Breast epithelium (tissue), 4 donors: ENCODE measurements around the gene SRCAP. TPM values are rescaled to one million over a fixed set of nuclear protein-coding genes. Genes with fewer than 3 reads are reported as not detected.

Experiments
- DNase-seq, 2 donors: peaks; one replicate each; pipeline ENCODE4 v3.0.0-alpha.2; 2019; ENCODE audit warnings: low spot score in 2 of 2
- H3K27ac ChIP-seq, 2 donors: fragments of 200-600 bp; sonication (generic) in 1 of 2; one replicate each; pipeline ENCODE4 v1.5.1; 2016 to 2019; ENCODE audit warnings: mild to moderate bottlenecking in 1 of 2
- H3K27me3 ChIP-seq, 2 donors: fragments of 200-600 bp; sonication (generic) in 1 of 2; one replicate each; pipeline versions ENCODE4 v1.5.1 to v1.6.0; 2017 to 2019; ENCODE audit warnings: control low read depth in 1 of 2, mild to moderate bottlenecking in 1 of 2
- H3K36me3 ChIP-seq: fragments of 200-600 bp; one replicate; pipeline ENCODE4 v1.5.1; 2019
- H3K4me1 ChIP-seq, 2 donors: fragments of 200-600 bp; sonication (generic); one replicate each; pipeline ENCODE4 v1.5.1; 2016 to 2019; ENCODE audit warnings: control low read depth in 1 of 2
- H3K4me3 ChIP-seq, 3 donors: fragments of 200-600 bp; sonication (generic); 1 replicate in 2 of 3; 2 replicates in 1 of 3; pipeline ENCODE4 v1.5.1; 2016 to 2019; ENCODE audit warnings: mild to moderate bottlenecking in 3 of 3, moderate library complexity in 2 of 3
- H3K9me3 ChIP-seq, 2 donors: fragments of 200-600 bp; sonication (generic) in 1 of 2; one replicate each; pipeline ENCODE4 v1.5.1; 2016 to 2019; ENCODE audit warnings: control low read depth in 1 of 2
- POLR2A ChIP-seq: fragments of 450-650 bp; IDR thresholded peaks from one replicate; pipeline ENCODE4 v1.6.1; 2016; ENCODE audit warnings: antibody characterized with exemption, mild to moderate bottlenecking, moderate library complexity
- POLR2AphosphoS5 ChIP-seq, 3 donors: sonication (generic); formaldehyde crosslinking; IDR thresholded peaks; one replicate each; pipeline ENCODE4 v1.6.1; 2017; ENCODE audit warnings: antibody characterized with exemption in 3 of 3
- intact Hi-C: fragments of 100-400 bp; cut with DNase I; formaldehyde crosslinking; loops from one replicate; pipeline ENCODE4 v1.15.1; 2023; ENCODE audit warnings: low total_unique reads
- total RNA-seq, 3 donors: library from RNA; depleted of rRNA; stranded (reverse); fragments of >200 nt; gene quantifications; one replicate each; pipeline ENCODE4 v1.1.0, GENCODE V29; 2016
- TF ChIP-seq, protein P1 (sequence below), 3 donors: fragments of 450-650 bp; IDR thresholded peaks; one replicate each; pipeline ENCODE4 v1.5.1; 2016 to 2017; ENCODE audit warnings: antibody characterized with exemption in 3 of 3, mild to moderate bottlenecking in 3 of 3, moderate library complexity in 3 of 3

The SRCAP gene
- total RNA-seq, 3 donors from 2014 or later: 19.0 to 24.9 (median 20.8) TPM

DNA sequence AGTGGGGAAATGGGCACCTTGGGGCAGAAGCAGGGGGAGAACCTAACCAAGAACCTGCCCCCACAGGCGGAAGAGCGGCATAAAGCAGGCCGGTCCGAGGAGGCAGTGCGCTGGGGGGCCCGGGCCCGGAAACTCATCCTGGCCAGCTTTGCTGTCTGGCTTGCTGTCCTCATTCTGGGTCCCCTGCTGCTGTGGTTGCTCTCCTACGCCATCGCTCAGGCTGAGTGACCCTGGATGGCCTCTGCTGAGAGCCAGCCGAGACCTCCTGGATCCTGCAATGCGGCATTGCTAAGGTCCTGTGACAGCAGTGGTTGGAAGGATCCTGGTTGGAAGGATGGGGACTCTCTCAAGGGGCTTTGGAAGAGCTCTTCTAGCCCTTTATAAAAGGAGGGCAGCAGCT is 44.7 kb downstream of the SRCAP start:
- peaks cover 12 to 20% of the 10 kb centered on the region in 2 donors for H3K4me1 ChIP-seq
- no peak for DNase-seq
- no peak overlapping the region for H3K4me3 ChIP-seq
- H3K9me3 ChIP-seq: no peaks in the 10 kb centered on the region
- peak overlapping the region; percentile 82 to 93 for H3K27ac ChIP-seq
- no peaks in the 10 kb centered on the region for H3K36me3 ChIP-seq
- TF ChIP-seq POLR2AphosphoS5 (IDR thresholded peaks at IDR 0.05) (no peak), POLR2A (no peak)
- TF ChIP-seq, protein P1, sequence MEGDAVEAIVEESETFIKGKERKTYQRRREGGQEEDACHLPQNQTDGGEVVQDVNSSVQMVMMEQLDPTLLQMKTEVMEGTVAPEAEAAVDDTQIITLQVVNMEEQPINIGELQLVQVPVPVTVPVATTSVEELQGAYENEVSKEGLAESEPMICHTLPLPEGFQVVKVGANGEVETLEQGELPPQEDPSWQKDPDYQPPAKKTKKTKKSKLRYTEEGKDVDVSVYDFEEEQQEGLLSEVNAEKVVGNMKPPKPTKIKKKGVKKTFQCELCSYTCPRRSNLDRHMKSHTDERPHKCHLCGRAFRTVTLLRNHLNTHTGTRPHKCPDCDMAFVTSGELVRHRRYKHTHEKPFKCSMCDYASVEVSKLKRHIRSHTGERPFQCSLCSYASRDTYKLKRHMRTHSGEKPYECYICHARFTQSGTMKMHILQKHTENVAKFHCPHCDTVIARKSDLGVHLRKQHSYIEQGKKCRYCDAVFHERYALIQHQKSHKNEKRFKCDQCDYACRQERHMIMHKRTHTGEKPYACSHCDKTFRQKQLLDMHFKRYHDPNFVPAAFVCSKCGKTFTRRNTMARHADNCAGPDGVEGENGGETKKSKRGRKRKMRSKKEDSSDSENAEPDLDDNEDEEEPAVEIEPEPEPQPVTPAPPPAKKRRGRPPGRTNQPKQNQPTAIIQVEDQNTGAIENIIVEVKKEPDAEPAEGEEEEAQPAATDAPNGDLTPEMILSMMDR (IDR thresholded peaks at IDR 0.05): no peak
- intact Hi-C loops: no loop called here
- no peaks in the 10 kb centered on the region for H3K27me3 ChIP-seq

DNA sequence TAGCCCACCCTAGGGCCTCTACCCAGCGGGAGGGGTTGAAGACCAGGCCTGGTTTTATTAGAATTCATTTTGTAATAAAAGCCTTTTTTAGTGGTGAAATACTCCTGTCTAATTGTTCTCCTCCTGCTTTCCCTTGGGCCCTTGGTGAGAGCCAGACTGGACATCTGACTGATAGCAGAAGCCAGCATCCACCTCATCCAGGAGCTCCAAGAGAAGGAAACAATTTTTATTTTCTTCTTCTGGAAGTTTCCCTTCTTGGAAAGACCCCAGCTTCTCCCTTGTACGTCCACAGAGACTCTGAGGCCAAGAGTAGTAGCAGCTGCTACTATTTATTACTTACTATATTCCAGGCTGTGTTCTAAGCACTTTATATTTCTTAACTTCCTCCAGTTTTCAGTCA is 45.2 kb downstream of the SRCAP start:
- Histone ChIP-seq H3K27me3 (no peaks in the 10 kb centered on the region), H3K9me3 (no peaks in the 10 kb centered on the region), H3K27ac (peak overlapping the region; percentile 82 to 93), H3K4me3 (no peak overlapping the region), H3K4me1 (peaks cover 12 to 20% of the 10 kb centered on the region in 2 donors), H3K36me3 (no peaks in the 10 kb centered on the region)
- DNase-seq: no peak
- TF ChIP-seq POLR2AphosphoS5 (IDR thresholded peaks at IDR 0.05): no peak
- TF ChIP-seq POLR2A: no peak
- TF ChIP-seq, protein P1 (IDR thresholded peaks at IDR 0.05): no peak
- intact Hi-C loops: no loop called here

DNA sequence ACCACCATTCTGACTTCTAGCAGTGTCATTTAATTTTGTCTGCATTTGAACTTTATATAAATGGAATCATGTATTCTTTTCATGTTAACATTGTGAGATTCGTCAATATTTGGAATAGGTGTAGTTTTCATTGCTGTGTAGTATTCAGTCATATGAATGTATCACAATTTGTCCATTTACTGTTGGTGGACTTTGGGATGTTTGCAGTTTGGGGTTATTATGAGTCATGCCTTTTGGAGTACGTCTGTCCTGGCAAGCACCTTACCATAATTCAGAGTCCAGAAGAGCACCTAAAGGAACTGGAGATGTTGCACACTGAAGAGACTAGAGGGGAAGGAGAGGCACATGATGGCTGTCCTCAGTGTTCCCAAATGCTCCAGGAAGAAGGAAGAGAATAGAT is 46.1 kb downstream of the SRCAP start:
- H3K9me3 ChIP-seq: no peaks in the 10 kb centered on the region
- H3K4me1 ChIP-seq: peaks cover 11 to 12% of the 10 kb centered on the region in 2 donors
- H3K27ac ChIP-seq: peak overlapping the region; percentile 20 to 30
- no peaks in the 10 kb centered on the region for H3K36me3 ChIP-seq
- DNase-seq: no peak
- TF ChIP-seq POLR2A: no peak
- TF ChIP-seq, protein P1 (IDR thresholded peaks at IDR 0.05): no peak
- TF ChIP-seq POLR2AphosphoS5 (IDR thresholded peaks at IDR 0.05): no peak
- intact Hi-C loops: no loop called here
- no peak overlapping the region for H3K4me3 ChIP-seq
- no peaks in the 10 kb centered on the region for H3K27me3 ChIP-seq

DNA sequence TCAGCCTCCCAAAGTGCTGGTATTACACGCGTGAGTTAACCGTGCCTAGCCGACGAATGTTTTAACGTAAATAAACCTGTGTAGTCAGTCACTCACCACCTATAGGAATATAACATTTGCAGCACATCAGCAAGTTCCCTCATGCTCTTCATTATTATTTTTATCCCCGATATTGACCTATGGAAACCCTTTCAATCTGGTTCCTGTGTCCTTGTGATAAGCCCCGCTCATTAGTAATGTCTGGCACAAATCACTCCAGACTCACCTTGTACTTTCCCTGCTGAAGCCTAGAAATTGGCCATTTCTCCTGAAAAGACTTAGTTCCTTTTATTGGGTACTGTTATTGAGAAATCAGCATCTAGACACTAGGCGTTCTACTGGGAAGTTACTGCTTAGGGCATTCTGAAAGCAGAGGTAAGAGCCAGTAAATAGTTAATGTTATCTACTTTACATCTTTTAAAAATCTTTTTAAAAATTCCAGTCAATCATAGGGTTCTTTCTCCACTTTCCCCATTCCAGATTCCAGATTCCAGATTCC is 47.7 kb downstream of the SRCAP start:
- Histone ChIP-seq H3K27ac (peak overlapping the region in 1 of 2 donors; percentile 6), H3K4me3 (no peak overlapping the region)
- no peak for DNase-seq

DNA sequence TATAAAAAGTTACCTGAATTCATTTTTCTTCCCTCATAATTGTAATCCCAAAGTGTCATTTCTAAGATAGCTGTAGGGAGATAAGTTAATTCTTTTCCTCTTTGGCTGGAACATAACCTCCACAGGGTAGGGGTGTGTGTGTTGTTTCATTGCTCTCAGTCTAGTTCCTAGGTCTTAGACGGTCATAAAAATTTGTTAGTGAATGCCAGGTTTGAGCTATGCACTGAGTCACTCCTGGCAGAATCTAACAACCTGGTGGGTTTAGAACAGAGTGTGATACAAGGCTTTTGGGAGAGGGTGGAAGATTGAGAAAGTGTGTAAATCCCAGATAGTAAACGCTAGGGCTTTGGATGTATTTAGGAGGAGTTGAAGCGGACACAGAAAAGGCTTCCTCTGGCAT is 48.4 kb downstream of the SRCAP start:
- no peak for DNase-seq
- Histone ChIP-seq H3K27me3 (no peaks in the 10 kb centered on the region), H3K4me3 (peak overlapping the region; percentile 87 to 94 (median 89)), H3K9me3 (no peaks in the 10 kb centered on the region), H3K4me1 (peaks cover 0 to 5% of the 10 kb centered on the region in 2 donors), H3K36me3 (no peaks in the 10 kb centered on the region), H3K27ac (peak overlapping the region; percentile 88 to 91)
- intact Hi-C loops: no loop called here
- no peak for TF ChIP-seq POLR2AphosphoS5 (IDR thresholded peaks at IDR 0.05)
- TF ChIP-seq, protein P1 (IDR thresholded peaks at IDR 0.05): no peak

More for the DNA sequence above, 47.7 kb downstream of the SRCAP start:
- H3K4me1 ChIP-seq: peaks cover 0 to 5% of the 10 kb centered on the region in 2 donors
- H3K36me3 ChIP-seq: no peaks in the 10 kb centered on the region
- TF ChIP-seq, protein P1 (IDR thresholded peaks at IDR 0.05): no peak
- TF ChIP-seq POLR2A: no peak
- no peak for TF ChIP-seq POLR2AphosphoS5 (IDR thresholded peaks at IDR 0.05)
- no peaks in the 10 kb centered on the region for H3K9me3 ChIP-seq
- intact Hi-C loops: no loop called here
- H3K27me3 ChIP-seq: no peaks in the 10 kb centered on the region
